Measurements from ENCODE around the gene KAZALD1.

The KAZALD1 gene

GRCh38 chr10:101032637-101033224, 29.1 kb upstream of the KAZALD1 start (continued):
- no peak for TF ChIP-seq ZNF48 (tag by site-specific recombination; IDR thresholded peaks at IDR 0.05)
- no peak for TF ChIP-seq SCRT2 (tag by site-specific recombination; IDR thresholded peaks at IDR 0.05)
- no peak for TF ChIP-seq ZNF37A (tag by site-specific recombination; IDR thresholded peaks at IDR 0.05)
- peak; percentile 81 for TF ChIP-seq ZFHX2 (tag by site-specific recombination; conservative IDR thresholded peaks at IDR 0.05)
- no peak for TF ChIP-seq ZSCAN23 (tag by site-specific recombination; IDR thresholded peaks at IDR 0.05)
- no peak for TF ChIP-seq ATF2 (tag by site-specific recombination; IDR thresholded peaks at IDR 0.05; ENCODE audit: low read depth)
- TF ChIP-seq ZNF677 (tag by site-specific recombination; IDR thresholded peaks at IDR 0.05): no peak
- TF ChIP-seq KLF17 (tag by site-specific recombination; IDR thresholded peaks at IDR 0.05): peak; percentile 77
- no peak for TF ChIP-seq ZNF701 (tag by site-specific recombination; IDR thresholded peaks at IDR 0.05)
- no peak for TF ChIP-seq ZFP3 (tag by site-specific recombination; IDR thresholded peaks at IDR 0.05; ENCODE audit: low read depth)
- no peak for TF ChIP-seq MEIS1 (CRISPR knock-in tag; IDR thresholded peaks at IDR 0.05; ENCODE audit: borderline replicate concordance)
- peak; percentile 37; the same call in 1 of the 2 replicates for TF ChIP-seq KLF7 (tag by site-specific recombination; IDR thresholded peaks at IDR 0.05; ENCODE audit: borderline replicate concordance)
- no peak for TF ChIP-seq ZNF580 (tag by site-specific recombination; IDR thresholded peaks at IDR 0.05)
- 0 out of 2 replicates have a peak, but pooled peaks have one; percentile 41 for TF ChIP-seq ZNF10 (tag by site-specific recombination; IDR thresholded peaks at IDR 0.05)
- TF ChIP-seq ZNF174 (tag by site-specific recombination; IDR thresholded peaks at IDR 0.05): no peak
- TF ChIP-seq ZNF639 (tag by site-specific recombination; IDR thresholded peaks at IDR 0.05): no peak; the same call in none of the 2 replicates
- TF ChIP-seq ZNF548 (tag by site-specific recombination; IDR thresholded peaks at IDR 0.05): no peak
- TF ChIP-seq ZNF776 (tag by site-specific recombination; IDR thresholded peaks at IDR 0.05; ENCODE audit: borderline replicate concordance): no peak
- TF ChIP-seq ZNF692 (tag by site-specific recombination; IDR thresholded peaks at IDR 0.05): peak; percentile 61
- no peak for TF ChIP-seq ZNF239 (tag by site-specific recombination; IDR thresholded peaks at IDR 0.05)
- TF ChIP-seq ZNF416 (tag by site-specific recombination; IDR thresholded peaks at IDR 0.05): no peak
- TF ChIP-seq ZNF302 (tag by site-specific recombination; IDR thresholded peaks at IDR 0.05; ENCODE audit: low read depth): no peak
- TF ChIP-seq ZBTB8A (tag by site-specific recombination; IDR thresholded peaks at IDR 0.05): no peak
- TF ChIP-seq ZXDB (tag by site-specific recombination; IDR thresholded peaks at IDR 0.05): peak; percentile 31
- TF ChIP-seq ZNF214 (tag by site-specific recombination; IDR thresholded peaks at IDR 0.05; ENCODE audit: borderline replicate concordance): no peak
- TF ChIP-seq ZNF24 (tag by site-specific recombination; IDR thresholded peaks at IDR 0.05): 0 out of 2 replicates have a peak, but pooled peaks have one; percentile 80
- TF ChIP-seq ZNF274 (IDR thresholded peaks at IDR 0.05; ENCODE audit: low read length): no peak
- TF ChIP-seq ZNF274 (tag by site-specific recombination; IDR thresholded peaks at IDR 0.05; ENCODE audit: borderline replicate concordance): no peak
- TF ChIP-seq ZNF600 (tag by site-specific recombination; IDR thresholded peaks at IDR 0.05): peak; percentile 97
- TF ChIP-seq OSR2 (tag by site-specific recombination; IDR thresholded peaks at IDR 0.05): peak; percentile 48; the same call in 1 of the 2 replicates
- TF ChIP-seq ZNF660 (tag by site-specific recombination; IDR thresholded peaks at IDR 0.05): no peak
- TF ChIP-seq ZBTB10 (tag by site-specific recombination; IDR thresholded peaks at IDR 0.05): peak; percentile 50; the same call in 1 of the 2 replicates

Data from HEK293 (cell line).